SK-N-SH treated with all-trans-retinoic acid at 6 μM for 48 hours (cell line): ENCODE measurements around the gene INPP5B.
"Not testable (repeated sequence)": the region's sequence is repeated elsewhere in the genome, so short reads cannot be mapped to it uniquely, and the experiment has no call there.

Experiments
- ATAC-seq: fragments of 200-7000 bp; cut with Tn5 transposase; 3 replicates; pipeline ENCODE4 v1.9.1; 2020; ENCODE audit warnings: mild to moderate bottlenecking, moderate library complexity
- ARNTL ChIP-seq: fragments of 450-650 bp; formaldehyde crosslinking; IDR thresholded peaks from 2 replicates; pipeline ENCODE4 v1.5.0; 2020; ENCODE audit warnings: low read depth, mild to moderate bottlenecking, moderate library complexity, borderline replicate concordance
- BACH2 ChIP-seq: fragments of 250-450 bp; sonication (Bioruptor Pico); IDR thresholded peaks from 2 replicates; pipeline ENCODE4 v1.9.0; 2021; ENCODE audit warnings: mild to moderate bottlenecking, borderline replicate concordance
- CSDC2 ChIP-seq: fragments of 250-450 bp; sonication (Bioruptor Pico); IDR thresholded peaks from 2 replicates; pipeline ENCODE4 v1.5.0; 2020; ENCODE audit warnings: mild to moderate bottlenecking, moderate library complexity
- ESRRG ChIP-seq: fragments of 250-450 bp; sonication (Bioruptor Pico); IDR thresholded peaks from 2 replicates; pipeline ENCODE4 v1.6.1; 2021; ENCODE audit warnings: mild to moderate bottlenecking
- GLIS3 ChIP-seq: fragments of 250-450 bp; sonication (Bioruptor Pico); IDR thresholded peaks from 2 replicates; pipeline ENCODE4 v1.5.0; 2020; ENCODE audit warnings: mild to moderate bottlenecking, moderate library complexity
- OSR1 ChIP-seq: fragments of 250-450 bp; sonication (Bioruptor Pico); IDR thresholded peaks from 2 replicates; pipeline ENCODE4 v1.8.0; 2022; ENCODE audit warnings: moderate library complexity, mild to moderate bottlenecking, inconsistent platforms
- PPARA ChIP-seq: fragments of 250-450 bp; sonication (Bioruptor Pico); IDR thresholded peaks from 2 replicates; pipeline ENCODE4 v1.5.0; 2020; ENCODE audit warnings: mild to moderate bottlenecking, borderline replicate concordance
- SNAI2 ChIP-seq: fragments of 250-450 bp; sonication (Bioruptor Pico); IDR thresholded peaks from 2 replicates; pipeline ENCODE4 v1.5.0; 2020; ENCODE audit warnings: mild to moderate bottlenecking, moderate library complexity
- TCF4 ChIP-seq: fragments of 250-450 bp; sonication (Bioruptor Pico); IDR thresholded peaks from 2 replicates; pipeline ENCODE4 v1.8.0; 2021; ENCODE audit warnings: mild to moderate bottlenecking, moderate library complexity, borderline replicate concordance
- TOX ChIP-seq: fragments of 250-450 bp; sonication (Bioruptor Pico); IDR thresholded peaks from 2 replicates; pipeline ENCODE4 v1.8.0; 2021; ENCODE audit warnings: mild to moderate bottlenecking, moderate library complexity, borderline replicate concordance
- TSHZ2 ChIP-seq: fragments of 250-450 bp; sonication (Bioruptor Pico); IDR thresholded peaks from 2 replicates; pipeline ENCODE4 v1.5.0; 2020; ENCODE audit warnings: mild to moderate bottlenecking, moderate library complexity
- ZFP3 ChIP-seq: fragments of 250-450 bp; sonication (Bioruptor Pico); IDR thresholded peaks from 2 replicates; pipeline ENCODE4 v1.5.0; 2020; ENCODE audit warnings: mild to moderate bottlenecking, moderate library complexity
- ZFP30 ChIP-seq: fragments of 450-650 bp; formaldehyde crosslinking; IDR thresholded peaks from 2 replicates; pipeline ENCODE4 v1.5.0; 2022; ENCODE audit warnings: mild to moderate bottlenecking, moderate library complexity
- ZNF565 ChIP-seq: fragments of 450-650 bp; formaldehyde crosslinking; conservative IDR thresholded peaks from 2 replicates; pipeline ENCODE4 v1.5.0; 2020; ENCODE audit warnings: low read depth, mild to moderate bottlenecking, moderate library complexity
- TF ChIP-seq, protein P1 (sequence below): fragments of 250-450 bp; sonication (Bioruptor Pico); IDR thresholded peaks from 2 replicates; pipeline ENCODE4 v1.8.0; 2020; ENCODE audit warnings: mild to moderate bottlenecking, moderate library complexity, borderline replicate concordance
- TF ChIP-seq, protein P2 (sequence below): fragments of 250-450 bp; sonication (Bioruptor Pico); IDR thresholded peaks from 2 replicates; pipeline ENCODE4 v1.5.1; 2021; ENCODE audit warnings: mild to moderate bottlenecking, moderate library complexity
- TF ChIP-seq, protein P3 (sequence below): fragments of 250-450 bp; sonication (Bioruptor Pico); IDR thresholded peaks from 2 replicates; pipeline ENCODE4 v1.5.1; 2020; ENCODE audit warnings: low read depth, mild to moderate bottlenecking, moderate library complexity
- TF ChIP-seq, protein P4 (sequence below): fragments of 250-450 bp; sonication (Bioruptor Pico); IDR thresholded peaks from 2 replicates; pipeline ENCODE4 v1.8.0; 2021; ENCODE audit warnings: low read depth, mild to moderate bottlenecking, moderate library complexity, borderline replicate concordance

INPP5B gene

GRCh38 chr1:37940299-37940947 lies 6.4 kb downstream of the INPP5B start:
- ATAC-seq: no peak
- no peak for TF ChIP-seq ARNTL (CRISPR knock-in tag)
- no peak for TF ChIP-seq GLIS3
- TF ChIP-seq SNAI2 (CRISPR knock-in tag): no peak
- TF ChIP-seq CSDC2 (CRISPR knock-in tag): no peak
- TF ChIP-seq, protein P1, sequence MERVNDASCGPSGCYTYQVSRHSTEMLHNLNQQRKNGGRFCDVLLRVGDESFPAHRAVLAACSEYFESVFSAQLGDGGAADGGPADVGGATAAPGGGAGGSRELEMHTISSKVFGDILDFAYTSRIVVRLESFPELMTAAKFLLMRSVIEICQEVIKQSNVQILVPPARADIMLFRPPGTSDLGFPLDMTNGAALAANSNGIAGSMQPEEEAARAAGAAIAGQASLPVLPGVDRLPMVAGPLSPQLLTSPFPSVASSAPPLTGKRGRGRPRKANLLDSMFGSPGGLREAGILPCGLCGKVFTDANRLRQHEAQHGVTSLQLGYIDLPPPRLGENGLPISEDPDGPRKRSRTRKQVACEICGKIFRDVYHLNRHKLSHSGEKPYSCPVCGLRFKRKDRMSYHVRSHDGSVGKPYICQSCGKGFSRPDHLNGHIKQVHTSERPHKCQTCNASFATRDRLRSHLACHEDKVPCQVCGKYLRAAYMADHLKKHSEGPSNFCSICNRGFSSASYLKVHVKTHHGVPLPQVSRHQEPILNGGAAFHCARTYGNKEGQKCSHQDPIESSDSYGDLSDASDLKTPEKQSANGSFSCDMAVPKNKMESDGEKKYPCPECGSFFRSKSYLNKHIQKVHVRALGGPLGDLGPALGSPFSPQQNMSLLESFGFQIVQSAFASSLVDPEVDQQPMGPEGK (CRISPR knock-in tag): no peak
- TF ChIP-seq, protein P2, sequence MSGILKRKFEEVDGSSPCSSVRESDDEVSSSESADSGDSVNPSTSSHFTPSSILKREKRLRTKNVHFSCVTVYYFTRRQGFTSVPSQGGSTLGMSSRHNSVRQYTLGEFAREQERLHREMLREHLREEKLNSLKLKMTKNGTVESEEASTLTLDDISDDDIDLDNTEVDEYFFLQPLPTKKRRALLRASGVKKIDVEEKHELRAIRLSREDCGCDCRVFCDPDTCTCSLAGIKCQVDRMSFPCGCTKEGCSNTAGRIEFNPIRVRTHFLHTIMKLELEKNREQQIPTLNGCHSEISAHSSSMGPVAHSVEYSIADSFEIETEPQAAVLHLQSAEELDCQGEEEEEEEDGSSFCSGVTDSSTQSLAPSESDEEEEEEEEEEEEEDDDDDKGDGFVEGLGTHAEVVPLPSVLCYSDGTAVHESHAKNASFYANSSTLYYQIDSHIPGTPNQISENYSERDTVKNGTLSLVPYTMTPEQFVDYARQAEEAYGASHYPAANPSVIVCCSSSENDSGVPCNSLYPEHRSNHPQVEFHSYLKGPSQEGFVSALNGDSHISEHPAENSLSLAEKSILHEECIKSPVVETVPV: no peak
- no peak for TF ChIP-seq ZFP30 (CRISPR knock-in tag)
- no peak for TF ChIP-seq PPARA (CRISPR knock-in tag)
- no peak for TF ChIP-seq TSHZ2 (CRISPR knock-in tag)
- no peak for TF ChIP-seq OSR1 (CRISPR knock-in tag)
- TF ChIP-seq TOX (CRISPR knock-in tag): no peak
- TF ChIP-seq BACH2 (CRISPR knock-in tag): no peak
- TF ChIP-seq, protein P3, sequence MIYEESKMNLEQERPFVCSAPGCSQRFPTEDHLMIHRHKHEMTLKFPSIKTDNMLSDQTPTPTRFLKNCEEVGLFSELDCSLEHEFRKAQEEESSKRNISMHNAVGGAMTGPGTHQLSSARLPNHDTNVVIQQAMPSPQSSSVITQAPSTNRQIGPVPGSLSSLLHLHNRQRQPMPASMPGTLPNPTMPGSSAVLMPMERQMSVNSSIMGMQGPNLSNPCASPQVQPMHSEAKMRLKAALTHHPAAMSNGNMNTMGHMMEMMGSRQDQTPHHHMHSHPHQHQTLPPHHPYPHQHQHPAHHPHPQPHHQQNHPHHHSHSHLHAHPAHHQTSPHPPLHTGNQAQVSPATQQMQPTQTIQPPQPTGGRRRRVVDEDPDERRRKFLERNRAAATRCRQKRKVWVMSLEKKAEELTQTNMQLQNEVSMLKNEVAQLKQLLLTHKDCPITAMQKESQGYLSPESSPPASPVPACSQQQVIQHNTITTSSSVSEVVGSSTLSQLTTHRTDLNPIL (CRISPR knock-in tag): no peak
- TF ChIP-seq ZNF565: no peak
- no peak for TF ChIP-seq ZFP3 (CRISPR knock-in tag)

DNA sequence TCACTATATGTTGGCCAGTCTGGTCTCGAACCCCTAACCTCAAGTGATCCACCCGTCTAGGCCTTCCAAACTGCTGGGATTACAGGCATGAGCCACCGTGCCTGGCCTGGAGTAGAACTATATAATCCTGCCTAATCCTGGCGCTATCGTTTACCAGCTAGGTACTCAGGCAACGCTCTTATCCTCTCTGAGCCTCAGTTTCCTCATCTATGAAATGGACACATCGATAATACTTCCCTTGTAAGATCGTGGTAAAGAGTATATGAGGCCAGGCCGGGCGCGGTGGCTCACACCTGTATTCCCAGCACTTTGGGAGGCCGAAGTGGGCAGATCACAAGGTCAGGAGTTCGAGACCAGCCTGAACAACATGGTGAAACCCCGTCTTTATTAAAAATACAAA lies 10.1 kb downstream of the INPP5B start:
- ATAC-seq: not testable (repeated sequence)

DNA sequence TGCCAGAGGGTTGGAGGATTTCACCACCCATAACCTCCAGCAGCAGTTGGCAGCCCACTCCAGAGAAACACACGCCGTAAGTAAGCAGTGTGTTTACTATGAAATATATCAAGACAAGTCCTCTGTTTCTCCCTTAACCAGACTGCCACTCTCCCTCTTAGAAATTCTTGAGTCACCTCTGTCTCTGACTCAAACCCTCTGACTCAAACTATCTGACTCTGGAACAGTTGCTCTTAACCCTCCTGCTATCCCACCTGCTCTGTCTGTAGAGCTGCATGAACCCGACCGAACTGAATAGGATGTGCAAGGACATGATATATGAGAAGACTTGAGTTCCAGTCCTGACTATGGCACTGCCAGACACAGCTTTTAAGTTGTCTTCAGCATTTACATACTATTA lies 14.1 kb downstream of the INPP5B start:
- ATAC-seq: peak; percentile 25; the same call in 2 of the 3 replicates
- TF ChIP-seq, protein P4, sequence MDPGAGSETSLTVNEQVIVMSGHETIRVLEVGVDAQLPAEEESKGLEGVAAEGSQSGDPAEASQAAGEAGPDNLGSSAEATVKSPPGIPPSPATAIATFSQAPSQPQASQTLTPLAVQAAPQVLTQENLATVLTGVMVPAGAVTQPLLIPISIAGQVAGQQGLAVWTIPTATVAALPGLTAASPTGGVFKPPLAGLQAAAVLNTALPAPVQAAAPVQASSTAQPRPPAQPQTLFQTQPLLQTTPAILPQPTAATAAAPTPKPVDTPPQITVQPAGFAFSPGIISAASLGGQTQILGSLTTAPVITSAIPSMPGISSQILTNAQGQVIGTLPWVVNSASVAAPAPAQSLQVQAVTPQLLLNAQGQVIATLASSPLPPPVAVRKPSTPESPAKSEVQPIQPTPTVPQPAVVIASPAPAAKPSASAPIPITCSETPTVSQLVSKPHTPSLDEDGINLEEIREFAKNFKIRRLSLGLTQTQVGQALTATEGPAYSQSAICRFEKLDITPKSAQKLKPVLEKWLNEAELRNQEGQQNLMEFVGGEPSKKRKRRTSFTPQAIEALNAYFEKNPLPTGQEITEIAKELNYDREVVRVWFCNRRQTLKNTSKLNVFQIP: no peak
- TF ChIP-seq, all 23 proteins: peak for 0

GRCh38 chr1:37931361-37932158 lies 15.3 kb downstream of the INPP5B start:
- peak; percentile 99 for ATAC-seq
- TF ChIP-seq BACH2 (CRISPR knock-in tag) (no peak), ESRRG (CRISPR knock-in tag) (no peak), TCF4 (CRISPR knock-in tag) (no peak), GLIS3 (no peak)
